Right atrium auricular region (tissue), 2 donors: Measurements from ENCODE around the gene KCNK3. TPM values are rescaled to one million over a fixed set of nuclear protein-coding genes. Genes with fewer than 3 reads are reported as not detected.
"Not testable (repeated sequence)": the region's sequence is repeated elsewhere in the genome, so short reads cannot be mapped to it uniquely, and the experiment has no call there.

Experiments
- DNase-seq: peaks from one replicate; pipeline ENCODE4 v3.0.0-alpha.2; 2019; ENCODE audit warnings: low spot score
- H3K27ac ChIP-seq, 2 donors: fragments of 200-600 bp; sonication (generic); 1 replicate in 1 of 2; 2 replicates in 1 of 2; pipeline ENCODE4 v1.5.1; 2016 to 2019
- H3K27me3 ChIP-seq, 2 donors: fragments of 200-600 bp; sonication (generic); one replicate each; pipeline versions ENCODE4 v1.5.1 to v1.6.0; 2017 to 2019
- H3K36me3 ChIP-seq: fragments of 200-600 bp; sonication (generic); one replicate; pipeline ENCODE4 v1.5.1; 2016
- H3K4me1 ChIP-seq, 2 donors: fragments of 200-600 bp; sonication (generic); one replicate each; pipeline versions ENCODE4 v1.5.1 to v1.6.0; 2017 to 2019
- H3K4me3 ChIP-seq, 2 donors: fragments of 200-600 bp; sonication (generic); 1 replicate in 1 of 2; 2 replicates in 1 of 2; pipeline ENCODE4 v1.5.1; 2017 to 2019; ENCODE audit warnings: mild to moderate bottlenecking in 1 of 2, moderate library complexity in 1 of 2
- H3K9me3 ChIP-seq, 2 donors: fragments of 200-600 bp; sonication (generic); one replicate each; pipeline ENCODE4 v1.5.1; 2019
- total RNA-seq, 2 donors: library from RNA; depleted of rRNA; stranded (reverse); fragments of >200 nt; gene quantifications; one replicate each; pipeline ENCODE4 v1.1.0, GENCODE V29; 2016
- TF ChIP-seq, protein P1 (sequence below), 2 donors: fragments of 200-600 bp; sonication (generic); IDR thresholded peaks; one replicate each; pipeline ENCODE4 v1.5.1; 2019; ENCODE audit warnings: antibody characterized with exemption in 2 of 2

Gene KCNK3
- total RNA-seq, 2 donors from 2014 or later, result 47.5 to 50.0 TPM

DNA sequence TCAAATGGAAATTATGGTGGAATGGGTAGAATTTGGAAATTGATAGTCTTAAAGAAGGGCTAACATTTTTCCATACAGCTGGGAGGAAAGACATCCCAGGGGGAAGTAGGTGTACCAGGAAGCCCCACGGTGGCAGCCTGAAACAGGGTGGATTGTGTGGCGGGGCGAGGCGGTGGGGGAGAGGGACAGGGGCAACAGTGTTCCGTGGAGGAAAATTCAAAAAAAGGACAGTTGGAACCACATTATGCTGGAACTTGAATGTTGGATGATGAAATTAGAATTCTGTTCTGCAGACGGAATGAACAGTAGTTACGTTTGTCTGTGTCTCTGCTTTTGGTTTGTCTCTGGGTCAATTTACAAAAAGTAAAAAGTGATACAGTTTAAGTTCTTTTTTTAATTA is 40.7 kb upstream of the KCNK3 start:
- no peak for DNase-seq
- H3K27ac ChIP-seq, result no peak overlapping the region
- no peak overlapping the region for H3K4me3 ChIP-seq
- no peaks in the 10 kb centered on the region for H3K4me1 ChIP-seq
- H3K9me3 ChIP-seq, result no peaks in the 10 kb centered on the region
- no peaks in the 10 kb centered on the region for H3K27me3 ChIP-seq
- no peaks in the 10 kb centered on the region for H3K36me3 ChIP-seq
- TF ChIP-seq, protein P1, sequence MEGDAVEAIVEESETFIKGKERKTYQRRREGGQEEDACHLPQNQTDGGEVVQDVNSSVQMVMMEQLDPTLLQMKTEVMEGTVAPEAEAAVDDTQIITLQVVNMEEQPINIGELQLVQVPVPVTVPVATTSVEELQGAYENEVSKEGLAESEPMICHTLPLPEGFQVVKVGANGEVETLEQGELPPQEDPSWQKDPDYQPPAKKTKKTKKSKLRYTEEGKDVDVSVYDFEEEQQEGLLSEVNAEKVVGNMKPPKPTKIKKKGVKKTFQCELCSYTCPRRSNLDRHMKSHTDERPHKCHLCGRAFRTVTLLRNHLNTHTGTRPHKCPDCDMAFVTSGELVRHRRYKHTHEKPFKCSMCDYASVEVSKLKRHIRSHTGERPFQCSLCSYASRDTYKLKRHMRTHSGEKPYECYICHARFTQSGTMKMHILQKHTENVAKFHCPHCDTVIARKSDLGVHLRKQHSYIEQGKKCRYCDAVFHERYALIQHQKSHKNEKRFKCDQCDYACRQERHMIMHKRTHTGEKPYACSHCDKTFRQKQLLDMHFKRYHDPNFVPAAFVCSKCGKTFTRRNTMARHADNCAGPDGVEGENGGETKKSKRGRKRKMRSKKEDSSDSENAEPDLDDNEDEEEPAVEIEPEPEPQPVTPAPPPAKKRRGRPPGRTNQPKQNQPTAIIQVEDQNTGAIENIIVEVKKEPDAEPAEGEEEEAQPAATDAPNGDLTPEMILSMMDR (IDR thresholded peaks at IDR 0.05), result no peak

DNA sequence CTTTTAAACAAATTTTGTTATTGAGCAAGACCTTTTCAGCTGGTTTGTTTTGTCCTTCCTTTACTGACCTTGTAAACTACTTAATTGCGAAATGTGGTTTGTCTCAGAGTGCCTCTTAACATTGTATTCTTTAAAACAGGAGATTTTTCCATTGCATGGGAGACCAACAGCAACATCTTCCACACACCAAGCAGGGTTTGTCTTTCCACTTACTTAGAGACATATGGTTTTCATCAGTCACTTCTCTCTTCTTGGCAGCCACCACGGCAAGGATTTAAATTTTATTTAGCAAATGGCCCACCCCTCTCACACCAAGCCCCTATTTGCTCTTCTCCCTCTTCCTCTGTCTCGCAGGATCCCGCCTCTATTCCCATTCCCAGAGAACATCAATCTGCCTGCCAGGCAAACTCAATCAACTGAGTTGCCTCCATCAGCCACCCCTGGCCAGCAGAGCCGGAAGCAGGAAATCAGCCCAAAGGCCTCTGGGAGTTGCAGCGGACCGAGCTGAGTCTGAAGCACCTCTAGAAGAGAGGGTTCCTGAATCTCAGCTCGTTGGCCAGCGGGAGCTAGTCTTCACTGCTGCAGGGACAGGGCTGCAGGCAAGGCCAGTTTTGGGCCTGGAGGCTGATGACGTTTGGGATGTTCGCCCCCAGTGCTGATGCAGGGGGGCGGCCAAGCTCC is 40.0 kb upstream of the KCNK3 start:
- Histone ChIP-seq H3K4me3 (no peak overlapping the region), H3K36me3 (no peaks in the 10 kb centered on the region), H3K9me3 (no peaks in the 10 kb centered on the region), H3K4me1 (no peaks in the 10 kb centered on the region), H3K27ac (no peak overlapping the region), H3K27me3 (no peaks in the 10 kb centered on the region)
- no peak for DNase-seq
- TF ChIP-seq, protein P1 (IDR thresholded peaks at IDR 0.05), result no peak

- Histone ChIP-seq H3K4me3 (no peak overlapping the region), H3K4me1 (no peaks in the 10 kb centered on the region), H3K27me3 (no peaks in the 10 kb centered on the region), H3K9me3 (no peaks in the 10 kb centered on the region), H3K36me3 (no peaks in the 10 kb centered on the region), H3K27ac (no peak overlapping the region)
- TF ChIP-seq, protein P1 (IDR thresholded peaks at IDR 0.05), result no peak
- DNase-seq, result no peak
Observed at GRCh38 chr2:26653207-26654060, 39.1 kb upstream of the KCNK3 start.

GRCh38 chr2:26654061-26654340 is 38.5 kb upstream of the KCNK3 start:
- H3K4me3 ChIP-seq, result no peak overlapping the region
- H3K36me3 ChIP-seq, result no peaks in the 10 kb centered on the region
- TF ChIP-seq, protein P1 (IDR thresholded peaks at IDR 0.05), result no peak
- H3K9me3 ChIP-seq, result no peaks in the 10 kb centered on the region
- H3K27me3 ChIP-seq, result no peaks in the 10 kb centered on the region
- no peak for DNase-seq
- no peak overlapping the region for H3K27ac ChIP-seq
- H3K4me1 ChIP-seq, result no peaks in the 10 kb centered on the region

DNA sequence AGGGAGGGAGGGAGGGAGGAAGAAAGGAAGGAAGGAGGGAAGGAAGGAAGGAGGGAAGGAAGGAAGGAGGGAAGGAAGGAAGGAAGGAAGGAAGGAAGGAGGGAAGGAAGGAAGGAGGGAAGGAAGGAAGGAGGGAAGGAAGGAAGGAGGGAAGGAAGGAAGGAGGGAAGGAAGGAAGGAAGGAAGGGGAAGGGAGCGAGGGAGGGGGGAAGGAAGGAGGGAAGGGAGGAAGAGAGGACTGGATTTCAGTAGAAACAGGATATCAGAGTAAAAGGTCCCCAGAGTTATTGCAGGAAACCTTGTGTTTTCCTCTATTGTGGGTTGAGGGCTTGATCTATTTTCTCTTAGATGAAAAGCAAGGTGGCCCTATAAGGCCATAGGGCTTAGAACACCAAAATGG is 37.4 kb upstream of the KCNK3 start:
- H3K27ac ChIP-seq, H3K4me1 ChIP-seq, H3K4me3 ChIP-seq, DNase-seq, H3K27me3 ChIP-seq, H3K36me3 ChIP-seq: not testable (repeated sequence)
- peaks cover 0 to 11% of the 10 kb centered on the region in 2 donors for H3K9me3 ChIP-seq

GRCh38 chr2:26655611-26656195 is 36.8 kb upstream of the KCNK3 start:
- Histone ChIP-seq H3K27ac (no peak overlapping the region), H3K9me3 (peaks cover 0 to 17% of the 10 kb centered on the region in 2 donors), H3K27me3 (no peaks in the 10 kb centered on the region), H3K4me3 (no peak overlapping the region), H3K36me3 (no peaks in the 10 kb centered on the region), H3K4me1 (no peaks in the 10 kb centered on the region)
- TF ChIP-seq, protein P1 (IDR thresholded peaks at IDR 0.05), result no peak
- no peak for DNase-seq
